ENCODE data around the gene GRIK4. TPM values are rescaled to one million over a fixed set of nuclear protein-coding genes. Genes with fewer than 3 reads are reported as not detected.

Gene GRIK4
- total RNA-seq, 2 experiments from 2014 or later = not detected

DNA sequence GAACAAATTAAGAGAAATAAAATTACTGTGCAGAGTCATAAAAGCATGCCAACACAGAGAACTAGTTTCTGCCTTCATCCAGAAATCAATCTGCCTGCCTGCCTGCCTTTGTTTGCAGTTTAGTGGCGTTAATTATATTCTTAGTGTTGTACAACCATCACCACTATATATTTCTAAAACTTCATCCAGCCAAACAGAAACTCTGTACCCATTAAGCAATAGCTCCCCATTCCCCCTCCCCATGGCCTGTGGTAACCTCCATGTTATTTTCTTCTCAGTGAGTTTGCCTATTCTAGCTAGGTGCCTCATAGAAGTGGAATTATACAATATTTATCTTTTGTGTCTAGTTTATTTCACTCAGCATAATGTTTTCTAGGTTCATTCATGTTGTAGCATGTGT, 329.1 kb downstream of the GRIK4 start:
- H3K4me3 Mint-ChIP-seq = no peak overlapping the region
- CTCF ChIA-PET = no interaction called here
- no peak for TF ChIP-seq CTCF (IDR thresholded peaks at IDR 0.05)
- intact Hi-C loops (cut with micrococcal nuclease) = no loop called here
- H3K36me3 Mint-ChIP-seq (ENCODE audit: low read depth) = no peaks in the 10 kb centered on the region
- no peak overlapping the region for H3K27ac Mint-ChIP-seq
- ATAC-seq (no peak), DNase-seq (no peak)
- POLR2A ChIA-PET = no interaction called here
- no peaks in the 10 kb centered on the region for H3K9me3 Mint-ChIP-seq
- H3K27me3 Mint-ChIP-seq = peaks cover 3% of the 10 kb centered on the region
- peaks cover 6% of the 10 kb centered on the region for H3K4me1 Mint-ChIP-seq (ENCODE audit: low read depth)

DNA sequence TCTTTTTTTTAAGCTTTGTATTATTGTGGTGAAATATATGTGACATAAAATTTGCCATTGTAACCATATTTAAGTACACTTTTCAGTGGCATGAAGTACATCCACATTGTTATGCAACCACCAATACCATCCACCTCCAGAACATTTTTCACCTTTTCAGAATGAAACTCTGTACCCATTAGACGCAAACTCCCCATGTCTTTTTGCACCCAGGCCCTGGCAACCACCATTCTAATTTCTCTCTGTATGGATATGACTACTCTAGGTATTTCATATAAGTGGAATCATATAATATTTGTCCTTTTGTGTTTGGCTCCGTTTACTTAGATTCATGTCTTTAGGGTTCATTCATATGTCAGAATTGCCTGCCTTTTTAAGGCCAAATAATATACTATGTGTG, 329.5 kb downstream of the GRIK4 start:
- Mint-ChIP-seq H3K9me3 (no peaks in the 10 kb centered on the region), H3K36me3 (ENCODE audit: low read depth) (no peaks in the 10 kb centered on the region), H3K27me3 (peaks cover 3% of the 10 kb centered on the region), H3K4me3 (no peak overlapping the region), H3K27ac (no peak overlapping the region), H3K4me1 (ENCODE audit: low read depth) (peaks cover 2% of the 10 kb centered on the region)
- no peak for TF ChIP-seq CTCF (IDR thresholded peaks at IDR 0.05)
- ATAC-seq = no peak
- intact Hi-C loops (cut with micrococcal nuclease) = no loop called here
- CTCF ChIA-PET = no interaction called here
- DNase-seq = no peak
- POLR2A ChIA-PET = no interaction called here

DNA sequence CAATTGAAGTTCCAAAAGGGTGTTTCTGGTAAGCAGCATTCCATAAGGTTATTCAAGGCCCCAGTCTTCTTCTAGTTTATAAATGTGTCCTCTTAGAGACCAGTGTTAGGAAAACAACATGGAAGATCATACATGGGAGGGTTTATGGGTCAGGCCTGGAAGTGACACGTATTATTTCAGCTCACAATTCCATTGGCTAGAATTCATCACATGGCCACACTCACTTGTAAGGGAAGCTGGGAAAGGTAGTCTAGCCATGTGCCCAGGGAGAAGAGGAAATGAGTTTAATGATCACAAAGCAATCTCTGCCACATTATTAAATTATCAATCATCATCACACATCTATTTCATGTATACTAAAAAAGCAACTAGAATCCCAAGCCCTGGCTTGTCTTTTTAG, 330.6 kb downstream of the GRIK4 start:
- no peaks in the 10 kb centered on the region for H3K36me3 Mint-ChIP-seq (ENCODE audit: low read depth)
- no peak for TF ChIP-seq CTCF (IDR thresholded peaks at IDR 0.05)

GRCh38 chr11:120853435-120853834, 341.9 kb downstream of the GRIK4 start:
- H3K9me3 Mint-ChIP-seq = no peaks in the 10 kb centered on the region
- ChIA-PET POLR2A (no interaction called here), CTCF (no interaction called here)
- DNase-seq (no peak), ATAC-seq (no peak)
- H3K27ac Mint-ChIP-seq = no peak overlapping the region
- no peaks in the 10 kb centered on the region for H3K36me3 Mint-ChIP-seq (ENCODE audit: low read depth)
- intact Hi-C loops (cut with micrococcal nuclease) = no loop called here
- H3K27me3 Mint-ChIP-seq = peaks cover 2% of the 10 kb centered on the region
- no peak overlapping the region for H3K4me3 Mint-ChIP-seq
- no peak for TF ChIP-seq CTCF (IDR thresholded peaks at IDR 0.05)
- H3K4me1 Mint-ChIP-seq (ENCODE audit: low read depth) = no peaks in the 10 kb centered on the region

More for the DNA sequence above, 330.6 kb downstream of the GRIK4 start:
- no peak overlapping the region for H3K27ac Mint-ChIP-seq
- no peaks in the 10 kb centered on the region for H3K9me3 Mint-ChIP-seq
- DNase-seq (no peak), ATAC-seq (no peak)
- POLR2A ChIA-PET = interaction anchor here (1.3 kb wide), 1 partner anchor 18 kb away, joined by 5 read pairs; no protein-coding TSS in a partner anchor
- intact Hi-C loops (cut with micrococcal nuclease) = no loop called here
- no peaks in the 10 kb centered on the region for H3K4me1 Mint-ChIP-seq (ENCODE audit: low read depth)
- H3K27me3 Mint-ChIP-seq = peaks cover 3% of the 10 kb centered on the region
- H3K4me3 Mint-ChIP-seq = no peak overlapping the region
- CTCF ChIA-PET = interaction anchor here (1.7 kb wide), 1 partner anchor 40 kb away, joined by 5 read pairs; no protein-coding TSS in a partner anchor

DNA sequence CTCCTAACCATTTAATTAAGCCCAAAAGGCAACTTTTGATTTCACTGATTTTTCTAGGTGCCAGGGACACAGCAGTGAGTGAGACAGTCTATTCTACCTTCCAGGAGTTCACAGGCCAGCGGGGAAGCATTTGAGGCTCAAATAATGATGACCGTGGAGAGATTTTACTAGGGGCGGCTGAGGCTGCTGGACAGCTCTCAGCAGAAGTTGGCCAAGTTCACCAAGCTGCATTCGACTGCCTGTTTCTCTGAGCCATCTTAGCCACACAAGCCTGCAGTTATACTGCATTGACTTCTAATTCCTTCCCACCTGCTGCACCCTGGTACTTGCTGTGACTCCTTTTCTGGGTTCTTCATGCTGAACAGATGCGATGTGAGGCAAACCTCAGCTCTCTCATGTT, 343.4 kb downstream of the GRIK4 start:
- TF ChIP-seq CTCF (IDR thresholded peaks at IDR 0.05) = no peak
- Mint-ChIP-seq H3K27ac (no peak overlapping the region), H3K9me3 (no peaks in the 10 kb centered on the region), H3K36me3 (ENCODE audit: low read depth) (no peaks in the 10 kb centered on the region), H3K4me1 (ENCODE audit: low read depth) (no peaks in the 10 kb centered on the region), H3K27me3 (peaks cover 2% of the 10 kb centered on the region), H3K4me3 (no peak overlapping the region)
- DNase-seq (no peak), ATAC-seq (no peak)
- CTCF ChIA-PET = no interaction called here
- POLR2A ChIA-PET = no interaction called here
- intact Hi-C loops (cut with micrococcal nuclease) = no loop called here
